Stimulated activated CD4-positive, alpha-beta T cell treated with anti-CD3 and anti-CD28 coated beads, Interleukin-4, amount 100 ng/mL, for 48 hours (primary cell): ENCODE results near the gene MUS81.
A peak's percentile ranks its signal among the peaks of the same experiment; 100 is the strongest.

Experiments used
- DNase-seq, 2 donors: peaks; one replicate each; pipeline ENCODE4 v3.0.0-alpha.2; 2020; ENCODE audit warnings: low read depth in 2 of 2

Gene MUS81

GRCh38 chr11:65872586-65873317 is 12.5 kb downstream of the MUS81 start, which contains the start of gene EFEMP2:
Gene EFEMP2, minus strand, starts transcription at chr11:65872800. Its CDS starts 446 bp downstream, at chr11:65872354.
- no peak for DNase-seq

DNA sequence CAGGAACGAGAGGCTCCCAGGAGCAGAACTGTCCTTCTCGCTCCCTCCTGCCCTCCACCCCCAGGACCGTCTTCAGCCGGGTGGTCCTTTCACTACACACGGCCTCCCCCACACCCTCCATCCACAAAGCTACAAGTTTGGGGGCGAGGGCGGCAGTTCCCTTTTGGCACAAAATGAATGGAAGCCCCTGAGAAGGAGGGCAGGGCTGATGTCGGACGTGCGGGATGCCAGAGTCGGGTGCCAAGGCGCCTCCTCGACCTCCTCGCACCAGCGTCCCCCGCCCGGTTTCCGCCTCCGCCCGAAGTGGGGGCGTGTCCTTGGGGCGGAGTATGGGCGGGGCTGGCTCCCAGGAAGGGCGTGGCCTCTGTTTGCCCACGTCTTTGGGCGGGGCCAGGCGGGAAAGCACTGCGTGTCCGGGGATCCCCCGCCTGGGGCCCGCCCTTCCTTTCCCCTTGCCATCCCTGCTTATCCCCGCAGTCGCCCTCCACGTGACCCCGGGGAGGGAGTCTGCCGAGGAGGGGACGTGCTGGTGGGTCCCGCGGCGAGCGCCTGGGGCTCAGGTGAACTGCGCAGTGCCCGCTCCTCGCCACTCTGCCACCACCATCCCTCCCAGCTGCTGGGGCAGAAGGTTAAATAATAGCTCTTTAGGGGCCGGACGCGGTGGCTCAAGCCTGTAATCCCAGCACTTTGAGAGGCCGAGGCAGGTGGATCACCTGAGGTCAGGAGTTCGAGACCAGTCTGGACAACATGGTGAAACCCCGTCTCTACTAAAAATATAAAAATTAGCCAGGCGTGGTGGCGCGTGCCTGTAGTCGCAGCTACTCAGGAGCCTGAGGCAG is 13.3 kb downstream of the MUS81 start:
- peak; percentile 92 to 98 for DNase-seq

- DNase-seq, result no peak
These were observed 19.4 kb downstream of the MUS81 start, which contains the start of gene CTSW for GRCh38 chr11:65879617-65880016. Gene CTSW, plus strand, starts transcription at chr11:65879837. Its CDS starts 18 bp downstream, at chr11:65879855.

DNA sequence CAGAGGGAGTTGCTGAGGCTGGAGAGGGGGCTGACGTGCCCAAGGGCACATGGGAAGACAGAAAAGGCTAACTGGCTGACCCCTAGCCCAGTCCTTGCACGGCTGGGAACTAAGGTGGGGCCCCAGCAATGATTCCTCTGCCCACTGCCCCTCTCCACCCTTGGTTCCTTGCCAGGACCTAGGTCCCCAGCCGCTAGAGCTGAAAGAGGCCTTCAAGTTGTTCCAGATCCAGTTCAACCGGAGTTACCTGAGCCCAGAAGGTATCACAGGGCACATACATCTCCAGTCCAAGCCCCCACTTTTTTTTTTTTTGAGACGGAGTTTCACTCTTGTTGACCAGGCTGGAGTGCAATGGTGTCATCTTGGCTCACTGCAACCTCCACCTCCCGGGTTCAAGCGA is 19.8 kb downstream of the MUS81 start:
- DNase-seq, result no peak

- no peak for DNase-seq
These were observed 20.7 kb downstream of the MUS81 start for GRCh38 chr11:65880844-65881421.

DNA sequence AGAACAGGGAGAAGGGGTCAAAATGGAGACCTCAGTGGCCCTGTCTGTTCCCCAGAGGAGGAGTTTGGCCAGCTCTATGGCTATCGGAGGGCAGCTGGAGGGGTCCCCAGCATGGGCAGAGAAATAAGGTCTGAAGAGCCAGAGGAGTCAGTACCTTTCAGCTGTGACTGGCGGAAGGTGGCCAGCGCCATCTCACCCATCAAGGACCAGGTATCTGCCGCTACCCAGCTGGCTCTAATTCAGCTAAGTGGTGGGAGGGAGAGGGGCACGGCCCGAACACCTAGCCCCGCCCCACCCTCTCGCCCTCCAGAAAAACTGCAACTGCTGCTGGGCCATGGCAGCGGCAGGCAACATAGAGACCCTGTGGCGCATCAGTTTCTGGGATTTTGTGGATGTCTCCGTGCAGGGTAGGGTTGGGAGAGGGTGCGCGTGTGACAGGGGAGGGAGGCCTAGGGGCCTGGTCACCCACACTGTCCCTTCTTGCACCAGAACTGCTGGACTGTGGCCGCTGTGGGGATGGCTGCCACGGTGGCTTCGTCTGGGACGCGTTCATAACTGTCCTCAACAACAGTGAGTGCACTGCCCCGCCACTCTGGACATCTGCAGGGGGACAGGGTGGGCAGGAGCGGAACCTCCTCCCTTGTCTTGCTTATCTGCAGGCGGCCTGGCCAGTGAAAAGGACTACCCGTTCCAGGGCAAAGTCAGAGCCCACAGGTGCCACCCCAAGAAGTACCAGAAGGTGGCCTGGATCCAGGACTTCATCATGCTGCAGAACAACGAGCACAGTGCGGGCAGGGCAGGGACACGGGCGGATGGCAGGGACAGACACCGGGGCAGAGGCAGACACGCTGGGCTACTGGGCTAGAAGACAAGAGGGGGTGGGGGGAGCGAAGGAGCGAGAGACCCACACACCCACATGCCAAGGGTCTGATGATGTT is 22.2 kb downstream of the MUS81 start:
- DNase-seq, result no peak

- DNase-seq, result no peak
These were observed 23.0 kb downstream of the MUS81 start for GRCh38 chr11:65883058-65883761.

DNA sequence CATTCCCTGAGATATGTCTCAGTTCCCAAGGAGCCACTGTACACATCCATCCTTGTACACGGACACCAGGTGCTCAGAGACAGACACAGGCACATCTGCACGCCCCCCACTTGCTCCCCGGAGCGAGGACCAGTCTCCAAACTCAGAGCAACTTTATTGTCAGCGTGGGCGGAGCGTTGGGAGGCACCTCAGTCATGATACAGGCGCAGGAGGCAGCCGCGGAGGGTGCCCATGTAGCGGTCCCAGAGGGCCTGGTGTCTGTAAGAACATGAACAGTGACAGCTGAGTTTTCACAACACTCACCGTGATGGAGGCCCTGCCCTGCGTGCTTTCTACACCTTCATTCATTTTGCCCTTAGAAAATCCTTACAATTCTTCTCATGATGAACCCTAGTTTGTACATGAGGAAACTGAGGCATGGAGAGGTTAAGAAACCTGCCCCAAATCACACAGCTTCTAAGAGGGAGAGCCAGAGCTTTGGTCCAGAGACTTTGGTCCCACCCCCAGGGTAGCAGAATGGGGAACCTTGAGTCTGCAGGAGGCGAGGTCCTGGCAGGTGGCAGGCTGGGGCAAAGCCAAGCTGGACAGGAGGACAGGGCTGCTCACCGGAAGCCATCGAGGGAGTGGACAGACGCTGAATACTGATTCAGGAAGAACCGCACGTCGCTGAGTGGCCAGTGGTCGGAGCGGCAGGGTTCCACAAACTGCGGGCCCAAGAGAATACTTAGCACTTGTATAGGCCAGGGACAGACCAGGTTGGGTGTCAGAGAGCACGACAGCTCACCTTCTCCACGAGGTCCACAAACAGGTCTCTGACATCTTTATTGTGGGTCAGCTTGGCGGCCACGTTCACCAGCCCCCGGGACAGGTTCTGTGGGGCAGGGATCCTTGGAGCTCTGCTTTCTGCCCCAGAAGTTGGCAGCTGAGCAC is 23.8 kb downstream of the MUS81 start:
- DNase-seq, result no peak

GRCh38 chr11:65884716-65885092 is 24.5 kb downstream of the MUS81 start:
- DNase-seq, result peak; percentile 71 to 74

- no peak for DNase-seq
These were observed 25.0 kb downstream of the MUS81 start for GRCh38 chr11:65885231-65885630.

GRCh38 chr11:65885808-65886536 is 25.7 kb downstream of the MUS81 start:
- no peak for DNase-seq

DNA sequence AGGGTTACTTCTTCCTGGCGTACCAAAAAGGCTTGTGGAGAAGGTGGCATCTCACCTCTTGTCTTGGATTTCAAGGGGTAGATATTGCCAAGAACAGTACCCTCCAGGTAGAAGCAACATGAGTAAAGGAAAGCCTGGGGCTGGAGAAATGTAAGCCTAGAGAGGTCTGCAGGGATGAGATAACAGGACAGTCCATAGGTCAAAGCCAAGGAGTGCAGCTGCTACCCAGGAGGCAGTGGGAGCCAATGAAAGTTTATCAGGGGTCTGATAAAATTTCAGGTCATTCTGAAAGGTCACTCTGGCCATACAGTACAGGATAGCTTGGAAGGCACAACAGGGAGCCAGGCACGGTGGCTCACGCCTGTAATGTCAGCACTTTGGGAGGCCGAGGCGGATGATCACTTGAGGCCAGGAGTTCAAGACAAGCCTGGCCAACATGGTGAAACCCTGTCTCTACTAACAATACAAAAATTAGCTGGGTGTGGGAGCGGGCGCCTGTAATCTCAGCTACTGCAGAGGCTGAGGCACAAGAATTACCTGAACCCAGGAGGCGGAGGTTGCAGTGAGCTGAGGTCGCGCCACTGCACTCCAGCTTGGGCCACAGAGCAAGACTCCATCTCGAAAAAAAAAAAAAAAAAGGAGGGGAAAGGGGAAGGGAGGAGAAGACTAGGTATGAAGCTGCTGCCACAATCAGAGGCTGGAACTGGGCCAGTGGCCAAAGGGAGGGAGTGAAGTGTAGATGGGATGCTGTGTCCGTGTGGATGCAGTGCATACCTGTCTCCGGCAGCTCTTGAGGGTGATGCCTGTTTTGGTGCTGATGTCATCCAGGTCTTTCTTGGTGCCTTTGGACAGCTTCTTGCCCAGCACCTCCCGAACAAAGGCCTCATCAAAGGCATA is 26.8 kb downstream of the MUS81 start:
- DNase-seq, result no peak

DNA sequence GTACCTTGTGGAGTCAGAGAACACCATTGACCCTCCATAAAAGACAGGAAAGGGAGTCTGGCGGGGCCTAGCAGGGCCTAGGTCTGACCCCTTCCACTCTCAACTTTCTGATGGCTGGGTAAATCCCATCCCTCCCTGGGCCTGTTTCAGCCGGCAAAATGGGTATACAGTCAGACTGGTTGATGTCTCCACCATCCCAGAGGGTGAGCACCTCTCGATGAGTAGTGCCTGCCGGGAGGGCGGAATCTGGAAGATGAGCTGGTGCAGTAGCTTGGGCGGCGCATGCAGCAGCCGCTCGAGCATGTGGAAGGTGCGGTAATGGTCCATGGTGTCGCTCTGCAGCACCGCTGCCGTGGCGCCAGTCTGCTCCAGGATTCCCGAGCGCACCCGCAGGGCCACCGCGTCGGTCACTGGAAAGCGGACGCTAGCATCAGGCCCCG is 27.5 kb downstream of the MUS81 start:
- DNase-seq, result no peak

DNA sequence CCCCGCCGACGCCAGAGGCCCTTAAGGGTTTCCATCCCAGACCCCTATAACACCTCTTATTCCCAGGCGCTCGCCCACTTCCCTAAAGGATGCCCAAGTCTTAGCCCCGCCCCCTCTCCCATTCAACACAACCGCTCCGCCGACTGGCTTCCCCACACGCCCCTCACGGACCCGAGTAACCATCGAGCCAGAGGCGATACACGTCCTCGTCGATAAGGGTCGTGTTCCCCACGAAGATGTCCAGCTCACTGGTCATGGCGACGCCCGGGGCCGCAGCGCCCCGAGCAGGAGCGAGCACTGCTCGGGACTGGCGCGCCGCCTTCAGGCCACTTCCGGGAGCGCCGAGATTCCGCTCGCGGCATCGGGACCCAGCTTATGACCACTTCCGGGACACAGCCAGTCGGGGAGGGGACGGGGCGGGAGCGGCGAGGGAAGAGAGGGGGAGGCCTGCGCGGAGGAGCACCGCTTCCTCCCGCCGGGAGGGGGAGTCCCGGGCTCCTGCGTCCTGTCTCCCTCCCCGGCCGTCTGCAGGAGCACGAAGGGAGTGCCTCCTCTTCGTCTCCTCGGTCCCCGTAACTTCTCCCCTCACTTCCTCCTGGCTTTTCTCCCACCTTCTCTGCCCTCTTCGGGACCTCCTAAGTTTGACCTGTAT is 28.1 kb downstream of the MUS81 start, which contains the start of gene FIBP:
TSS of gene FIBP (minus strand) at position 309 of the 652 bp plus-strand sequence. CDS start at position 256, 53 bp downstream.
- peak; percentile 96 to 98 for DNase-seq

GRCh38 chr11:65890324-65891218 is 30.3 kb downstream of the MUS81 start, which contains the start of gene CCDC85B:
Gene CCDC85B, plus strand, starts transcription at chr11:65890673. Its CDS starts 111 bp downstream, at chr11:65890784.
- peak; percentile 97 for DNase-seq
